H9 (cell line): Measurements from ENCODE around the gene NLRP9. TPM values are rescaled to one million over a fixed set of nuclear protein-coding genes. Genes with fewer than 3 reads are reported as not detected.

Experiments used
- DNase-seq: peaks from one replicate; pipeline ENCODE4 v3.0.0-alpha.2; 2017
- H2AFZ ChIP-seq: one replicate; pipeline ENCODE4 v1.6.1; 2013; ENCODE audit warnings: mild to moderate bottlenecking, low read length, control low read depth, moderate library complexity
- H2AK5ac ChIP-seq: 2 replicates; pipeline ENCODE4 v1.6.1; 2013; ENCODE audit warnings: low read length, control low read depth, mixed read lengths; ENCODE audit not compliant: insufficient read length
- H2BK120ac ChIP-seq: one replicate; pipeline ENCODE4 v1.6.1; 2013; ENCODE audit warnings: low read depth, mild to moderate bottlenecking, low read length, control low read depth, inconsistent platforms; ENCODE audit not compliant: poor library complexity, severe bottlenecking
- H2BK12ac ChIP-seq: 2 replicates; pipeline ENCODE4 v1.6.1; 2013; ENCODE audit warnings: low read length, control low read depth, mixed read lengths, low read depth; ENCODE audit not compliant: insufficient read length
- H2BK15ac ChIP-seq: 2 replicates; pipeline ENCODE4 v1.6.1; 2013; ENCODE audit warnings: low read depth, low read length, control low read depth
- H2BK20ac ChIP-seq: one replicate; pipeline ENCODE4 v1.6.1; 2013; ENCODE audit warnings: low read depth, mild to moderate bottlenecking, low read length, control low read depth, inconsistent platforms; ENCODE audit not compliant: poor library complexity, severe bottlenecking
- H2BK5ac ChIP-seq: 2 replicates; pipeline ENCODE4 v1.6.1; 2013; ENCODE audit warnings: low read length, control low read depth, mixed read lengths; ENCODE audit not compliant: insufficient read length
- H3K14ac ChIP-seq: 2 replicates; pipeline ENCODE4 v1.6.1; 2013; ENCODE audit warnings: low read length, control low read depth; ENCODE audit not compliant: insufficient read depth
- H3K18ac ChIP-seq: 2 replicates; pipeline ENCODE4 v1.6.1; 2013; ENCODE audit warnings: low read depth, mild to moderate bottlenecking, mixed read lengths, low read length, control low read depth; ENCODE audit not compliant: insufficient read length
- H3K23ac ChIP-seq: 2 replicates; pipeline ENCODE4 v1.6.1; 2013; ENCODE audit warnings: low read length, control low read depth, mixed read lengths, low read depth; ENCODE audit not compliant: insufficient read length
- H3K23me2 ChIP-seq: 2 replicates; pipeline ENCODE4 v1.6.1; 2013; ENCODE audit warnings: low read depth, mild to moderate bottlenecking, mixed read lengths, low read length, control low read depth; ENCODE audit not compliant: insufficient read length, poor library complexity, severe bottlenecking
- H3K27ac ChIP-seq: 2 replicates; pipeline ENCODE4 v1.5.1; 2013; ENCODE audit warnings: low read length, control low read depth, mixed read lengths, low read depth; ENCODE audit not compliant: insufficient read length
- H3K27me3 ChIP-seq: 2 replicates; pipeline ENCODE4 v1.6.1; 2013; ENCODE audit warnings: low read length, control low read depth, inconsistent platforms; ENCODE audit not compliant: insufficient read depth
- H3K4ac ChIP-seq: 2 replicates; pipeline ENCODE4 v1.6.1; 2013; ENCODE audit warnings: low read depth, mild to moderate bottlenecking, control low read depth, inconsistent platforms, low read length, moderate library complexity
- H3K4me1 ChIP-seq: 2 replicates; pipeline ENCODE4 v1.6.1; 2013; ENCODE audit warnings: low read length, control low read depth, inconsistent platforms; ENCODE audit not compliant: insufficient read depth
- H3K4me2 ChIP-seq: 2 replicates; pipeline ENCODE4 v1.6.1; 2013; ENCODE audit warnings: low read length, control low read depth, mixed read lengths; ENCODE audit not compliant: insufficient read length, insufficient read depth
- H3K56ac ChIP-seq: 2 replicates; pipeline ENCODE4 v1.6.1; 2013; ENCODE audit warnings: low read depth, mild to moderate bottlenecking, mixed read lengths, low read length, control low read depth; ENCODE audit not compliant: insufficient read length
- H3K79me1 ChIP-seq: 2 replicates; pipeline ENCODE4 v1.6.1; 2013; ENCODE audit warnings: low read depth, mild to moderate bottlenecking, moderate library complexity, low read length, control low read depth, inconsistent platforms; ENCODE audit not compliant: insufficient read depth, poor library complexity, severe bottlenecking
- H3K79me2 ChIP-seq: 2 replicates; pipeline ENCODE4 v1.6.1; 2013; ENCODE audit warnings: low read length, control low read depth, inconsistent platforms; ENCODE audit not compliant: insufficient read depth
- H3K9ac ChIP-seq: 2 replicates; pipeline ENCODE4 v1.6.1; 2013; ENCODE audit warnings: low read length, control low read depth, mixed read lengths; ENCODE audit not compliant: insufficient read length; ENCODE audit errors: extremely low read depth
- H3K9me3 ChIP-seq: one replicate; pipeline ENCODE4 v1.6.1; 2013; ENCODE audit warnings: low read depth, low read length, inconsistent platforms; ENCODE audit not compliant: control insufficient read depth
- H3T11ph ChIP-seq: one replicate; pipeline ENCODE4 v1.6.1; 2013; ENCODE audit warnings: mild to moderate bottlenecking, low read length, control low read depth, inconsistent platforms
- H4K20me1 ChIP-seq: one replicate; pipeline ENCODE4 v1.6.1; 2013; ENCODE audit not compliant: control insufficient read depth, insufficient read length, insufficient read depth
- H4K5ac ChIP-seq: 2 replicates; pipeline ENCODE4 v1.6.1; 2013; ENCODE audit warnings: low read depth, mild to moderate bottlenecking, mixed read lengths, low read length, control low read depth; ENCODE audit not compliant: insufficient read length
- H4K8ac ChIP-seq: replicated peaks from 2 replicates; pipeline ENCODE4 v1.6.1; 2013; ENCODE audit warnings: low read length, control low read depth, mixed read lengths, low read depth; ENCODE audit not compliant: insufficient read length
- H4K91ac ChIP-seq: 2 replicates; pipeline ENCODE4 v1.6.1; 2013; ENCODE audit warnings: low read depth, mild to moderate bottlenecking, moderate library complexity, mixed read lengths, low read length, control low read depth; ENCODE audit not compliant: insufficient read length
- H3K27ac Mint-ChIP-seq, 3 experiments: 2 replicates in 2 of 3; 3 replicates in 1 of 3; pipeline ENCODE4 v1.8.0; 2020 to 2021; ENCODE audit warnings: mixed read lengths in 3 of 3, mild to moderate bottlenecking in 1 of 3, moderate library complexity in 1 of 3
- H3K27me3 Mint-ChIP-seq: 2 replicates; pipeline ENCODE4 v1.8.0; 2021; ENCODE audit warnings: low read depth, mild to moderate bottlenecking, moderate library complexity, mixed read lengths
- H3K36me3 Mint-ChIP-seq, 3 experiments: 2 replicates in 2 of 3; 3 replicates in 1 of 3; pipeline ENCODE4 v1.8.0; 2020 to 2021; ENCODE audit warnings: low read depth in 3 of 3, mixed read lengths in 3 of 3; ENCODE audit not compliant: insufficient read depth in 1 of 3
- H3K4me1 Mint-ChIP-seq, 2 experiments: 2 replicates each; pipeline ENCODE4 v1.8.0; 2020; ENCODE audit warnings: mixed read lengths in 2 of 2
- H3K4me3 Mint-ChIP-seq, 2 experiments: 2 replicates in 1 of 2; 3 replicates in 1 of 2; pipeline ENCODE4 v1.8.0; 2020 to 2021; ENCODE audit warnings: mild to moderate bottlenecking in 2 of 2, mixed read lengths in 2 of 2, moderate library complexity in 1 of 2
- H3K9me3 Mint-ChIP-seq, 2 experiments: 2 replicates in 1 of 2; 3 replicates in 1 of 2; pipeline ENCODE4 v1.8.0; 2020; ENCODE audit warnings: mild to moderate bottlenecking in 2 of 2, mixed read lengths in 2 of 2, moderate library complexity in 1 of 2
- CTCF ChIP-seq: fragments of 200-600 bp; sonication (generic); conservative IDR thresholded peaks from 3 replicates; pipeline ENCODE4 v1.8.0; 2021; ENCODE audit warnings: antibody characterized with exemption, mild to moderate bottlenecking
- WGBS: extraction: QIAGEN DNeasy Blood & Tissue Kit; methylation state at CpG from one replicate; pipeline ENCODE4 v1.1.7; 2013; ENCODE audit warnings: missing lambda C conversion rate, low lambda C conversion rate, mixed read lengths; ENCODE audit not compliant: insufficient read length; ENCODE audit errors: extremely low coverage; 5-methylcytosine and 5-hydroxymethylcytosine counted together
- total RNA-seq: library from RNA; stranded (reverse); gene quantifications from 2 replicates; pipeline ENCODE4 v1.2.1, GENCODE V29; 2021

NLRP9 gene
- total RNA-seq, 1 experiment from 2014 or later = not detected

DNA sequence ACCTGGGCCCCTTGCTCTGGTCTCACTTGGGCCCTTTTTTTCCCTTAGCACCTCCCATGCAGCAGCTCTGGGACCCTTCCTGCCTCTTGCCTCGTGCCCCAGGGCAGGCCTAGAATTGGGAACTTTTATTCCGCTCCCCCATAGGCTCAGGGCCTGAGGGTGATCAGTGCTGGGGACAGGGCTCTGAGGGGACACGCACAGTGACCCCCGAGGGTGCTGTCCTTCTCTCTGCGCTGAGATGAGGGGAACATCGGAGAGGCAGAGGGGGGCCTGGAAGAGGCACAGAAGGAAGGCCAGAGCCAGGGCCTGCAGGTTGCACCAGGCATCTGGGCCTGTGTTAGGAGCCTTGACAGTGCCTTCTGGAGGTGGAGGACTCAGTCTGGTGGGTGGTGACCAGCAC, 52.4 kb downstream of the NLRP9 start:
- Histone ChIP-seq H2AFZ (no peak overlapping the region), H3K79me1 (peaks cover 3% of the 10 kb centered on the region), H3K79me2 (0 out of 2 replicates have a peak, but pooled peaks cover 1% of the 10 kb centered on the region), H2BK5ac (no peak overlapping the region), H3K4ac (no peak overlapping the region), H3K18ac (no peak overlapping the region), H3T11ph (no peak overlapping the region), H3K23me2 (no peaks in the 10 kb centered on the region), H2BK12ac (no peak overlapping the region), H2BK120ac (no peak overlapping the region), H4K8ac (no peak overlapping the region), H3K23ac (no peak overlapping the region), H3K9ac (no peak overlapping the region), H3K27me3 (no peaks in the 10 kb centered on the region), H4K5ac (no peak overlapping the region), H2AK5ac (no peak overlapping the region), H2BK15ac (no peak overlapping the region), H4K20me1 (no peaks in the 10 kb centered on the region), H3K9me3 (no peaks in the 10 kb centered on the region), H2BK20ac (no peak overlapping the region), H4K91ac (no peak overlapping the region), H3K56ac (no peak overlapping the region), H3K14ac (no peak overlapping the region), H3K4me2 (no peak overlapping the region), H3K4me1 (no peaks in the 10 kb centered on the region), H3K27ac (no peak overlapping the region)
- WGBS = no CpG with 5 or more reads among the region's 6 CpGs
- Mint-ChIP-seq H3K9me3 (no peaks in the 10 kb centered on the region; a peak in 1 of 5 replicates), H3K27ac (no peak overlapping the region; a peak in 1 of 7 replicates), H3K4me1 (no peaks in the 10 kb centered on the region), H3K36me3 (peaks cover 29 to 64% (median 44%) of the 10 kb centered on the region in 3 experiments), H3K4me3 (no peak overlapping the region), H3K27me3 (no peaks in the 10 kb centered on the region)
- DNase-seq = no peak
- no peak for TF ChIP-seq CTCF
